CD4-positive, alpha-beta T cell treated with Interleukin-1 beta for 1 hour (primary cell): ENCODE measurements around the gene MRPL33.

ENCODE experiments used
- DNase-seq, 2 donors: peaks; one replicate each; pipeline ENCODE4 v3.0.0-alpha.2; 2020 to 2022

The MRPL33 gene

GRCh38 chr2:27810455-27810854 is 38.9 kb downstream of the MRPL33 start:
- DNase-seq, result no peak

- DNase-seq, result no peak
Measured at GRCh38 chr2:27811768-27812167, 40.2 kb downstream of the MRPL33 start.

GRCh38 chr2:27814758-27815157 is 43.2 kb downstream of the MRPL33 start:
- DNase-seq, result no peak

GRCh38 chr2:27815860-27816438 is 44.4 kb downstream of the MRPL33 start:
- DNase-seq, result no peak

GRCh38 chr2:27822049-27822448 is 50.5 kb downstream of the MRPL33 start:
- DNase-seq, result no peak

- DNase-seq, result no peak
Measured at GRCh38 chr2:27823135-27823534, 51.6 kb downstream of the MRPL33 start.

- no peak for DNase-seq
Measured at GRCh38 chr2:27823569-27823968, 52.0 kb downstream of the MRPL33 start.

- DNase-seq, result no peak
Measured at GRCh38 chr2:27824401-27824800, 52.9 kb downstream of the MRPL33 start.

GRCh38 chr2:27828305-27828704 is 56.8 kb downstream of the MRPL33 start:
- DNase-seq, result no peak
